WTC11 (cell line): ENCODE measurements around the gene SIN3B. TPM values are rescaled to one million over a fixed set of nuclear protein-coding genes. Genes with fewer than 3 reads are reported as not detected.

Source experiments
- ATAC-seq: fragments of 200-7000 bp; cut with Tn5 transposase; 2 replicates; pipeline ENCODE4 v1.10.0; 2021; ENCODE audit warnings: mild to moderate bottlenecking, moderate library complexity
- CTCF ChIA-PET: fragments of 300-600 bp; sonication (Branson Sonifier 250); formaldehyde crosslinking; loops from one replicate; lab custom pipeline; 2021; ENCODE audit warnings: antibody characterized with exemption; lab: Charles Lee
- POLR2A ChIA-PET: fragments of 350-600 bp; sonication (Branson Sonifier 250); formaldehyde crosslinking; loops from one replicate; lab custom pipeline; 2021; ENCODE audit warnings: antibody characterized with exemption; lab: Charles Lee
- DNase-seq: peaks from one replicate; pipeline ENCODE4 v3.0.0; 2021; ENCODE audit warnings: low spot score
- H3K27ac Mint-ChIP-seq: 2 replicates; pipeline ENCODE4 v1.8.0; 2021; ENCODE audit warnings: mixed read lengths
- H3K27me3 Mint-ChIP-seq: 2 replicates; pipeline ENCODE4 v1.8.0; 2021; ENCODE audit warnings: low read depth, mild to moderate bottlenecking, moderate library complexity, mixed read lengths
- H3K36me3 Mint-ChIP-seq: 2 replicates; pipeline ENCODE4 v1.8.0; 2021; ENCODE audit warnings: mixed read lengths
- H3K4me1 Mint-ChIP-seq: 2 replicates; pipeline ENCODE4 v1.8.0; 2022; ENCODE audit warnings: mixed read lengths
- H3K4me3 Mint-ChIP-seq: 2 replicates; pipeline ENCODE4 v1.8.0; 2021; ENCODE audit warnings: mild to moderate bottlenecking, moderate library complexity, mixed read lengths
- H3K9me3 Mint-ChIP-seq: 2 replicates; pipeline ENCODE4 v1.8.0; 2021; ENCODE audit warnings: mixed read lengths
- CREM ChIP-seq: sonication (generic); formaldehyde crosslinking; IDR thresholded peaks from 2 replicates; pipeline ENCODE4 v1.8.1; 2022; ENCODE audit warnings: mild to moderate bottlenecking, missing genetic modification reagents, moderate library complexity
- ELF4 ChIP-seq: sonication (generic); formaldehyde crosslinking; IDR thresholded peaks from 2 replicates; pipeline ENCODE4 v1.8.1; 2022; ENCODE audit warnings: low read depth, mild to moderate bottlenecking, moderate library complexity, missing genetic modification reagents
- FOXJ3 ChIP-seq: sonication (generic); formaldehyde crosslinking; IDR thresholded peaks from 2 replicates; pipeline ENCODE4 v1.9.0; 2021; ENCODE audit warnings: missing genetic modification reagents, mild to moderate bottlenecking, borderline replicate concordance
- FOXK1 ChIP-seq: sonication (generic); formaldehyde crosslinking; IDR thresholded peaks from 2 replicates; pipeline ENCODE4 v1.8.0; 2022; ENCODE audit warnings: mild to moderate bottlenecking, moderate library complexity, missing genetic modification reagents
- GABPB1 ChIP-seq: sonication (generic); formaldehyde crosslinking; IDR thresholded peaks from 2 replicates; pipeline ENCODE4 v1.8.1; 2023; ENCODE audit warnings: mild to moderate bottlenecking, missing genetic modification reagents
- GTF2I ChIP-seq: fragments of 250-450 bp; sonication (Bioruptor Pico); conservative IDR thresholded peaks from 2 replicates; pipeline ENCODE4 v1.4.0; 2021; ENCODE audit warnings: mild to moderate bottlenecking
- HMGA2 ChIP-seq: fragments of 250-450 bp; sonication (Bioruptor Pico); IDR thresholded peaks from 2 replicates; pipeline ENCODE4 v1.4.0; 2021; ENCODE audit warnings: mild to moderate bottlenecking, moderate library complexity
- NFE2L1 ChIP-seq: sonication (generic); formaldehyde crosslinking; IDR thresholded peaks from 2 replicates; pipeline ENCODE4 v1.8.1; 2023; ENCODE audit warnings: missing genetic modification reagents
- OVOL2 ChIP-seq: fragments of 250-450 bp; sonication (Bioruptor Pico); IDR thresholded peaks from 2 replicates; pipeline ENCODE4 v1.9.0; 2021; ENCODE audit warnings: mild to moderate bottlenecking, borderline replicate concordance
- SMAD3 ChIP-seq: sonication (generic); formaldehyde crosslinking; IDR thresholded peaks from 2 replicates; pipeline ENCODE4 v1.8.0; 2022; ENCODE audit warnings: missing genetic modification reagents, mild to moderate bottlenecking, borderline replicate concordance
- ZNF219 ChIP-seq: sonication (generic); formaldehyde crosslinking; IDR thresholded peaks from 2 replicates; pipeline ENCODE4 v1.8.0; 2023; ENCODE audit warnings: missing genetic modification reagents, mild to moderate bottlenecking, borderline replicate concordance
- ZNF232 ChIP-seq: sonication (generic); formaldehyde crosslinking; IDR thresholded peaks from 2 replicates; pipeline ENCODE4 v1.8.0; 2022; ENCODE audit warnings: mild to moderate bottlenecking, missing genetic modification reagents
- ZNF263 ChIP-seq: sonication (generic); formaldehyde crosslinking; IDR thresholded peaks from 2 replicates; pipeline ENCODE4 v1.8.1; 2022; ENCODE audit warnings: low read depth, mild to moderate bottlenecking, moderate library complexity, missing genetic modification reagents
- ZNF671 ChIP-seq: fragments of 250-450 bp; sonication (Bioruptor Pico); IDR thresholded peaks from 2 replicates; pipeline ENCODE4 v1.8.0; 2021; ENCODE audit warnings: mild to moderate bottlenecking
- total RNA-seq: library from RNA; stranded (reverse); gene quantifications from 3 replicates; pipeline ENCODE4 v1.2.3, GENCODE V29; 2021
- TF ChIP-seq, protein P1 (sequence below): sonication (generic); formaldehyde crosslinking; conservative IDR thresholded peaks from 2 replicates; pipeline ENCODE4 v1.8.1; 2022; ENCODE audit warnings: mild to moderate bottlenecking, missing genetic modification reagents
- TF ChIP-seq, protein P2 (sequence below): fragments of 250-450 bp; sonication (Bioruptor Pico); IDR thresholded peaks from 2 replicates; pipeline ENCODE4 v1.9.0; 2021; ENCODE audit warnings: mild to moderate bottlenecking
- TF ChIP-seq, protein P3 (sequence below): sonication (generic); formaldehyde crosslinking; IDR thresholded peaks from 2 replicates; pipeline ENCODE4 v1.8.1; 2023; ENCODE audit warnings: mild to moderate bottlenecking, missing genetic modification reagents
- TF ChIP-seq, protein P4 (sequence below): sonication (generic); formaldehyde crosslinking; IDR thresholded peaks from 2 replicates; pipeline ENCODE4 v1.8.0; 2022; ENCODE audit warnings: mild to moderate bottlenecking, missing genetic modification reagents
- TF ChIP-seq, protein P5 (sequence below): sonication (generic); formaldehyde crosslinking; IDR thresholded peaks from 2 replicates; pipeline ENCODE4 v1.8.0; 2022; ENCODE audit warnings: mild to moderate bottlenecking, missing genetic modification reagents
- TF ChIP-seq, protein P6 (sequence below): sonication (generic); formaldehyde crosslinking; IDR thresholded peaks from 2 replicates; pipeline ENCODE4 v1.8.1; 2022; ENCODE audit warnings: low read depth, mild to moderate bottlenecking, moderate library complexity, missing genetic modification reagents, borderline replicate concordance
- TF ChIP-seq, protein P7 (sequence below): sonication (generic); formaldehyde crosslinking; IDR thresholded peaks from 2 replicates; pipeline ENCODE4 v1.8.1; 2023; ENCODE audit warnings: mild to moderate bottlenecking, missing genetic modification reagents, moderate library complexity
- TF ChIP-seq, protein P8 (sequence below): sonication (generic); formaldehyde crosslinking; IDR thresholded peaks from 2 replicates; pipeline ENCODE4 v1.8.0; 2023; ENCODE audit warnings: mild to moderate bottlenecking, missing genetic modification reagents

SIN3B gene
- total RNA-seq, 1 experiment from 2014 or later = 87.7 TPM

DNA sequence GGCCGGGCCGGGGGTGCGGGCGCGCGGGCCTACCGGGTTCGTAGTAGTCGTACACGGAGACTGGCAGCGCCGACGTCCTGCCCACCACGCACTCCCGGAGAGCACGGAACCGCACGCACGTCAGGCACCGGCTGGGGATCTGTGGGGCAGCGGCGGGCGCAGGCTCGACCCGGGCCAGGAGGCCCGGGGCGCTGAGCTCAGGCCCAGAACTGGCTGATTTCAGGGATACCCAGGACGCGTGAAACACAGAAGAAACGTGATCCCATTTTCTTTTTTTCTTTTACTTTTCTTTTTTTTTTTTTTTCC lies 68.6 kb downstream of the SIN3B start:
- POLR2A ChIA-PET = no interaction called here
- no peak for DNase-seq
- H3K27me3 Mint-ChIP-seq = peaks cover 31% of the 10 kb centered on the region
- peaks cover 4% of the 10 kb centered on the region; the same call in 1 of the 2 replicates for H3K4me1 Mint-ChIP-seq
- no peaks in the 10 kb centered on the region for H3K36me3 Mint-ChIP-seq
- CTCF ChIA-PET = interaction anchor here (0.7 to 1.5 kb wide), 3 partner anchors 10 to 183 kb away, joined by 3 to 6 read pairs (median 3); no protein-coding TSS in a partner anchor
- no peak for TF ChIP-seq ZNF232 (CRISPR knock-in tag)
- TF ChIP-seq, protein P1, sequence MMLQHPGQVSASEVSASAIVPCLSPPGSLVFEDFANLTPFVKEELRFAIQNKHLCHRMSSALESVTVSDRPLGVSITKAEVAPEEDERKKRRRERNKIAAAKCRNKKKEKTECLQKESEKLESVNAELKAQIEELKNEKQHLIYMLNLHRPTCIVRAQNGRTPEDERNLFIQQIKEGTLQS (CRISPR knock-in tag) = 0 out of 2 replicates have a peak, but pooled peaks have one; percentile 13
- TF ChIP-seq, protein P2, sequence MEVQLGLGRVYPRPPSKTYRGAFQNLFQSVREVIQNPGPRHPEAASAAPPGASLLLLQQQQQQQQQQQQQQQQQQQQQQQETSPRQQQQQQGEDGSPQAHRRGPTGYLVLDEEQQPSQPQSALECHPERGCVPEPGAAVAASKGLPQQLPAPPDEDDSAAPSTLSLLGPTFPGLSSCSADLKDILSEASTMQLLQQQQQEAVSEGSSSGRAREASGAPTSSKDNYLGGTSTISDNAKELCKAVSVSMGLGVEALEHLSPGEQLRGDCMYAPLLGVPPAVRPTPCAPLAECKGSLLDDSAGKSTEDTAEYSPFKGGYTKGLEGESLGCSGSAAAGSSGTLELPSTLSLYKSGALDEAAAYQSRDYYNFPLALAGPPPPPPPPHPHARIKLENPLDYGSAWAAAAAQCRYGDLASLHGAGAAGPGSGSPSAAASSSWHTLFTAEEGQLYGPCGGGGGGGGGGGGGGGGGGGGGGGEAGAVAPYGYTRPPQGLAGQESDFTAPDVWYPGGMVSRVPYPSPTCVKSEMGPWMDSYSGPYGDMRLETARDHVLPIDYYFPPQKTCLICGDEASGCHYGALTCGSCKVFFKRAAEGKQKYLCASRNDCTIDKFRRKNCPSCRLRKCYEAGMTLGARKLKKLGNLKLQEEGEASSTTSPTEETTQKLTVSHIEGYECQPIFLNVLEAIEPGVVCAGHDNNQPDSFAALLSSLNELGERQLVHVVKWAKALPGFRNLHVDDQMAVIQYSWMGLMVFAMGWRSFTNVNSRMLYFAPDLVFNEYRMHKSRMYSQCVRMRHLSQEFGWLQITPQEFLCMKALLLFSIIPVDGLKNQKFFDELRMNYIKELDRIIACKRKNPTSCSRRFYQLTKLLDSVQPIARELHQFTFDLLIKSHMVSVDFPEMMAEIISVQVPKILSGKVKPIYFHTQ (CRISPR knock-in tag) = no peak
- TF ChIP-seq, protein P3, sequence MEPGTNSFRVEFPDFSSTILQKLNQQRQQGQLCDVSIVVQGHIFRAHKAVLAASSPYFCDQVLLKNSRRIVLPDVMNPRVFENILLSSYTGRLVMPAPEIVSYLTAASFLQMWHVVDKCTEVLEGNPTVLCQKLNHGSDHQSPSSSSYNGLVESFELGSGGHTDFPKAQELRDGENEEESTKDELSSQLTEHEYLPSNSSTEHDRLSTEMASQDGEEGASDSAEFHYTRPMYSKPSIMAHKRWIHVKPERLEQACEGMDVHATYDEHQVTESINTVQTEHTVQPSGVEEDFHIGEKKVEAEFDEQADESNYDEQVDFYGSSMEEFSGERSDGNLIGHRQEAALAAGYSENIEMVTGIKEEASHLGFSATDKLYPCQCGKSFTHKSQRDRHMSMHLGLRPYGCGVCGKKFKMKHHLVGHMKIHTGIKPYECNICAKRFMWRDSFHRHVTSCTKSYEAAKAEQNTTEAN (CRISPR knock-in tag) = no peak
- TF ChIP-seq FOXK1 (CRISPR knock-in tag) = peak; percentile 2; the same call in 1 of the 2 replicates
- TF ChIP-seq ZNF263 (CRISPR knock-in tag) = no peak
- peak overlapping the region; percentile 62 for H3K4me3 Mint-ChIP-seq
- no peak for ATAC-seq
- H3K27ac Mint-ChIP-seq = no peak overlapping the region
- no peaks in the 10 kb centered on the region for H3K9me3 Mint-ChIP-seq

DNA sequence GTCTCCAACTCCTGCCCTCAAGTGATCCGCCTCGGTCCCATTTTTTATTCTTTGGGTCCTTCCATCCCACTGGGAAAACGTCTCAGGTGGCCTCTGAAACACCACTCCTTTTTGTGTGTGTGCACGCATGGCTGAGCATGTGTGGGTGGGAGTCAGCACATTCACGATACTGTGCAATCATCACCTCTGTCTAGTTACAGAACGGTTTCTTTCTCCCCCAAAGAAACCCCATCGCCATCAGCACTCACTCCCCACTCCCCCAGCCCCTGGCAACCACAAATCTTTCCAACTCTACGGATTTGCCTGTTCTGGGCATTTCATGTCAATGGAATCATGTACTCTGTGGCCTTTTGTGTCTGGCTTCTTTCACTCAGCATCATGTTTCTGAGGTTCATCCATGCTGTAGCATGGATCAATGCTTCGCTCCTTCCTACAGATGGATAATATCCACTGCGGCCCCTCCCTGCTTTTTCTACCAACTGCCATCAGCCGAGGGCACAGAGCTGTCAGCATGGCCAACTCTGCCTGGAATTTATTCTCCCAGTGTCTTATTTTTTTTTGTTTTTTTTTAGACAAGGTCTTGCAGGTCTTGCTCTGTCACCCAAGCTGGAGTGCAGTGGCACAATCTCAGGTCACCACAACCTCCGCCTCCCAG lies 69.3 kb downstream of the SIN3B start:
- Mint-ChIP-seq H3K9me3 (no peaks in the 10 kb centered on the region), H3K4me3 (peak overlapping the region; percentile 62), H3K4me1 (peaks cover 4% of the 10 kb centered on the region; the same call in 1 of the 2 replicates), H3K27me3 (peaks cover 31% of the 10 kb centered on the region), H3K27ac (no peak overlapping the region), H3K36me3 (no peaks in the 10 kb centered on the region)
- no peak for DNase-seq
- no peak for ATAC-seq
- TF ChIP-seq, protein P4, sequence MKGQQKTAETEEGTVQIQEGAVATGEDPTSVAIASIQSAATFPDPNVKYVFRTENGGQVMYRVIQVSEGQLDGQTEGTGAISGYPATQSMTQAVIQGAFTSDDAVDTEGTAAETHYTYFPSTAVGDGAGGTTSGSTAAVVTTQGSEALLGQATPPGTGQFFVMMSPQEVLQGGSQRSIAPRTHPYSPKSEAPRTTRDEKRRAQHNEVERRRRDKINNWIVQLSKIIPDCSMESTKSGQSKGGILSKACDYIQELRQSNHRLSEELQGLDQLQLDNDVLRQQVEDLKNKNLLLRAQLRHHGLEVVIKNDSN (CRISPR knock-in tag) = no peak
- TF ChIP-seq OVOL2 (CRISPR knock-in tag) = no peak
- TF ChIP-seq GTF2I = no peak
- no peak for TF ChIP-seq NFE2L1 (CRISPR knock-in tag)
- no peak for TF ChIP-seq FOXJ3 (CRISPR knock-in tag)
- no peak for TF ChIP-seq SMAD3 (CRISPR knock-in tag)
- TF ChIP-seq ZNF671 (CRISPR knock-in tag) = no peak
- TF ChIP-seq, protein P5, sequence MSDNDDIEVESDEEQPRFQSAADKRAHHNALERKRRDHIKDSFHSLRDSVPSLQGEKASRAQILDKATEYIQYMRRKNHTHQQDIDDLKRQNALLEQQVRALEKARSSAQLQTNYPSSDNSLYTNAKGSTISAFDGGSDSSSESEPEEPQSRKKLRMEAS = no peak
- TF ChIP-seq ELF4 (CRISPR knock-in tag) = no peak
- TF ChIP-seq, protein P6, sequence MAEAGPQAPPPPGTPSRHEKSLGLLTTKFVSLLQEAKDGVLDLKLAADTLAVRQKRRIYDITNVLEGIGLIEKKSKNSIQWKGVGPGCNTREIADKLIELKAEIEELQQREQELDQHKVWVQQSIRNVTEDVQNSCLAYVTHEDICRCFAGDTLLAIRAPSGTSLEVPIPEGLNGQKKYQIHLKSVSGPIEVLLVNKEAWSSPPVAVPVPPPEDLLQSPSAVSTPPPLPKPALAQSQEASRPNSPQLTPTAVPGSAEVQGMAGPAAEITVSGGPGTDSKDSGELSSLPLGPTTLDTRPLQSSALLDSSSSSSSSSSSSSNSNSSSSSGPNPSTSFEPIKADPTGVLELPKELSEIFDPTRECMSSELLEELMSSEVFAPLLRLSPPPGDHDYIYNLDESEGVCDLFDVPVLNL (CRISPR knock-in tag) = no peak
- no peak for TF ChIP-seq ZNF219 (CRISPR knock-in tag)
- no peak for TF ChIP-seq GABPB1
- no peak for TF ChIP-seq HMGA2 (CRISPR knock-in tag)
- TF ChIP-seq, protein P7, sequence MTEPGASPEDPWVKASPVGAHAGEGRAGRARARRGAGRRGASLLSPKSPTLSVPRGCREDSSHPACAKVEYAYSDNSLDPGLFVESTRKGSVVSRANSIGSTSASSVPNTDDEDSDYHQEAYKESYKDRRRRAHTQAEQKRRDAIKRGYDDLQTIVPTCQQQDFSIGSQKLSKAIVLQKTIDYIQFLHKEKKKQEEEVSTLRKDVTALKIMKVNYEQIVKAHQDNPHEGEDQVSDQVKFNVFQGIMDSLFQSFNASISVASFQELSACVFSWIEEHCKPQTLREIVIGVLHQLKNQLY = no peak
- TF ChIP-seq CREM = no peak
- TF ChIP-seq, protein P8, sequence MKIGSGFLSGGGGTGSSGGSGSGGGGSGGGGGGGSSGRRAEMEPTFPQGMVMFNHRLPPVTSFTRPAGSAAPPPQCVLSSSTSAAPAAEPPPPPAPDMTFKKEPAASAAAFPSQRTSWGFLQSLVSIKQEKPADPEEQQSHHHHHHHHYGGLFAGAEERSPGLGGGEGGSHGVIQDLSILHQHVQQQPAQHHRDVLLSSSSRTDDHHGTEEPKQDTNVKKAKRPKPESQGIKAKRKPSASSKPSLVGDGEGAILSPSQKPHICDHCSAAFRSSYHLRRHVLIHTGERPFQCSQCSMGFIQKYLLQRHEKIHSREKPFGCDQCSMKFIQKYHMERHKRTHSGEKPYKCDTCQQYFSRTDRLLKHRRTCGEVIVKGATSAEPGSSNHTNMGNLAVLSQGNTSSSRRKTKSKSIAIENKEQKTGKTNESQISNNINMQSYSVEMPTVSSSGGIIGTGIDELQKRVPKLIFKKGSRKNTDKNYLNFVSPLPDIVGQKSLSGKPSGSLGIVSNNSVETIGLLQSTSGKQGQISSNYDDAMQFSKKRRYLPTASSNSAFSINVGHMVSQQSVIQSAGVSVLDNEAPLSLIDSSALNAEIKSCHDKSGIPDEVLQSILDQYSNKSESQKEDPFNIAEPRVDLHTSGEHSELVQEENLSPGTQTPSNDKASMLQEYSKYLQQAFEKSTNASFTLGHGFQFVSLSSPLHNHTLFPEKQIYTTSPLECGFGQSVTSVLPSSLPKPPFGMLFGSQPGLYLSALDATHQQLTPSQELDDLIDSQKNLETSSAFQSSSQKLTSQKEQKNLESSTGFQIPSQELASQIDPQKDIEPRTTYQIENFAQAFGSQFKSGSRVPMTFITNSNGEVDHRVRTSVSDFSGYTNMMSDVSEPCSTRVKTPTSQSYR (CRISPR knock-in tag) = no peak
- ChIA-PET CTCF (interaction anchor here (0.9 to 1.8 kb wide), 3 partner anchors 11 to 184 kb away, joined by 3 to 8 read pairs (median 6); no protein-coding TSS in a partner anchor), POLR2A (no interaction called here)
